Ovary (tissue), 9 donors: ENCODE results near the gene IAH1. TPM values are rescaled to one million over a fixed set of nuclear protein-coding genes. Genes with fewer than 3 reads are reported as not detected.

Source experiments
- DNase-seq, 5 donors: peaks; one replicate each; pipeline ENCODE4 v3.0.0-alpha.2; 2019 to 2020
- H3K27ac ChIP-seq, 2 donors: fragments of 200-600 bp; one replicate each; pipeline versions ENCODE4 v1.5.1 to v1.8.0; 2019 to 2022
- H3K27me3 ChIP-seq: fragments of 200-600 bp; one replicate; pipeline ENCODE4 v1.8.0; 2022
- H3K36me3 ChIP-seq: fragments of 200-600 bp; sonication (generic); one replicate; pipeline ENCODE4 v1.5.1; 2019
- H3K4me1 ChIP-seq: one replicate; pipeline ENCODE4 v1.8.1; 2013; ENCODE audit warnings: mild to moderate bottlenecking, moderate library complexity; ENCODE audit not compliant: insufficient read depth
- H3K4me3 ChIP-seq: fragments of 200-600 bp; sonication (generic); one replicate; pipeline ENCODE4 v1.5.1; 2017
- H3K9me3 ChIP-seq, 2 donors: fragments of 200-600 bp in 1 of 2; sonication (generic) in 1 of 2; one replicate each; pipeline versions ENCODE4 v1.5.1 to v1.8.1; 2013 to 2019; ENCODE audit warnings: mild to moderate bottlenecking in 1 of 2, moderate library complexity in 1 of 2
- EP300 ChIP-seq: sonication (generic); formaldehyde crosslinking; IDR thresholded peaks from one replicate; pipeline ENCODE4 v1.6.1; 2017; ENCODE audit warnings: antibody characterized with exemption
- POLR2A ChIP-seq: fragments of 450-650 bp; IDR thresholded peaks from one replicate; pipeline ENCODE4 v1.6.1; 2017; ENCODE audit warnings: antibody characterized with exemption, mild to moderate bottlenecking, moderate library complexity
- WGBS, 3 donors: extraction: QIAGEN DNeasy Blood & Tissue Kit in 1 of 3; methylation state at CpG; one replicate each; pipeline versions ENCODE4 v1.1.5 to v1.1.7; 2013 to 2017; 5-methylcytosine and 5-hydroxymethylcytosine counted together
- intact Hi-C, 4 donors: fragments of 100-400 bp; cut with DNase I; formaldehyde crosslinking; loops; one replicate each; pipeline versions ENCODE4 v1.11.0 to v1.15.1; 2022 to 2023
- polyA plus RNA-seq, 2 donors: library from polyadenylated mRNA; stranded (reverse); fragments of 200-250 nt in 1 of 2; fragments of 350-450 nt in 1 of 2; fragmentation: Illumina TruSeq in 1 of 2; extraction: RNeasy Lipid Tissue Mini Kit (QIAGEN cat#74804) in 1 of 2; gene quantifications; one replicate each; pipeline ENCODE4 v1.2.3, GENCODE V29; 2013 to 2014
- total RNA-seq, 7 donors: library from RNA; depleted of rRNA in 2 of 7; stranded (reverse); fragments of >200 nt in 2 of 7; fragmentation: NEBNext Ultra II Directional in 3 of 7; extraction: Animal tissue kit (Norgen Biotek cat#: 25700) in 3 of 7; gene quantifications; one replicate each; pipeline versions ENCODE4 v1.1.0 to v1.2.4, GENCODE V29; 2016 to 2023
- TF ChIP-seq, protein P1 (sequence below), 3 donors: fragments of 450-650 bp in 2 of 3; fragments of 200-600 bp in 1 of 3; IDR thresholded peaks; one replicate each; pipeline versions ENCODE4 v1.5.1 to v1.8.0; 2016 to 2022; ENCODE audit warnings: antibody characterized with exemption in 3 of 3, mild to moderate bottlenecking in 1 of 3
- donor health status: DM: no; HTN: no; CAD: no; lungs with moderate emphysema.
- donor health status: DM: no; HTN: no; CAD: no.
- donor health status: Bipolar disorder and iron deficiency.
- donor health status: DM: yes; HTN: yes; CAD: no.
- donor health status: DM: no; HTN: no; CAD: no.
- donor health status: DM: yes; HTN: yes; CAD: no.

The IAH1 gene
- total and polyA plus RNA-seq, 9 donors = 36.8 to 61.8 (median 54.0) TPM

DNA sequence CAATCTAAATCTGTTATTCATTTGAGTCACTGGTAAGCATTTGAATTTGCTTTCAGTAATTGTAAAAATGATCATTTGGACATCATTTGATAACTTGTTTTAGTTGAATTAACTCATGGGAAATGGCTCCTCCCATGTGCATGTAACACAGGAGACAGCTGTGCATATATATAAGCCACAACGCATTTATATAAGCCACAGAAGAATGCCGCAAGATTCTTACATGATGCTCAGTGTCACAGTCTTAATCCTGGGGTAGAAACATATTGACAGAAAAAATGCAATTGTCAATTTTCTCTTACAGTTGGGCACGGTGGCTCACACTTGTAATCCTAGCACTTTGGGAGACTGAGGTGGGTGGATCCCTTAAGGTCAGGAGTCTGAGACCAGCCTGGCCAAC lies 13.3 kb upstream of the IAH1 start:
- TF ChIP-seq, protein P1, sequence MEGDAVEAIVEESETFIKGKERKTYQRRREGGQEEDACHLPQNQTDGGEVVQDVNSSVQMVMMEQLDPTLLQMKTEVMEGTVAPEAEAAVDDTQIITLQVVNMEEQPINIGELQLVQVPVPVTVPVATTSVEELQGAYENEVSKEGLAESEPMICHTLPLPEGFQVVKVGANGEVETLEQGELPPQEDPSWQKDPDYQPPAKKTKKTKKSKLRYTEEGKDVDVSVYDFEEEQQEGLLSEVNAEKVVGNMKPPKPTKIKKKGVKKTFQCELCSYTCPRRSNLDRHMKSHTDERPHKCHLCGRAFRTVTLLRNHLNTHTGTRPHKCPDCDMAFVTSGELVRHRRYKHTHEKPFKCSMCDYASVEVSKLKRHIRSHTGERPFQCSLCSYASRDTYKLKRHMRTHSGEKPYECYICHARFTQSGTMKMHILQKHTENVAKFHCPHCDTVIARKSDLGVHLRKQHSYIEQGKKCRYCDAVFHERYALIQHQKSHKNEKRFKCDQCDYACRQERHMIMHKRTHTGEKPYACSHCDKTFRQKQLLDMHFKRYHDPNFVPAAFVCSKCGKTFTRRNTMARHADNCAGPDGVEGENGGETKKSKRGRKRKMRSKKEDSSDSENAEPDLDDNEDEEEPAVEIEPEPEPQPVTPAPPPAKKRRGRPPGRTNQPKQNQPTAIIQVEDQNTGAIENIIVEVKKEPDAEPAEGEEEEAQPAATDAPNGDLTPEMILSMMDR (IDR thresholded peaks at IDR 0.05) = no peak
- TF ChIP-seq EP300 = no peak
- no peak for TF ChIP-seq POLR2A
- no peak for DNase-seq
- intact Hi-C loops = no loop called here
- H3K9me3 ChIP-seq = no peaks in the 10 kb centered on the region
- H3K4me1 ChIP-seq = no peaks in the 10 kb centered on the region
- H3K27me3 ChIP-seq = no peaks in the 10 kb centered on the region
- no peak overlapping the region for H3K27ac ChIP-seq
- no peak overlapping the region for H3K4me3 ChIP-seq
- H3K36me3 ChIP-seq = no peaks in the 10 kb centered on the region
- WGBS, 3 donors = 89 to 91% (median 89%) methylated on average over 3 of the region's 3 CpGs

DNA sequence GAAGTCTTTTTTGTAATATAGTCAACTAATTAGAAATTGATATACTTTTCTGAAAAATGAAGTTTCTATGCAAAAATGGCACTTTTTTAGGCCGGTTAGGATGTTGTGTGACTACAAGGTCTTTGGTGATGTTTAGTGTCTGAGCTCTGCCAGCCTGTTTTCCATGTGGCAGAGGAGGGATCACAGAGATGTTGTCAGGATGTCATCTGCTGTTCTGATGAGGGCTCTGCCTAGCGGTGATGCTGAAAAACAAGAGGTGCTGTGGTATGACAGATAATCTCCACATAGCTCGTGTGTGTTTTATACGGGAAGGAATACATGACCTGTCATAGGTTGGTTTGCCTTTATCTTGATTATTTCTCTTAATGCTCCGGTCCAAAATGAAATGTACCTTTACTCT lies 12.0 kb upstream of the IAH1 start:
- no peaks in the 10 kb centered on the region for H3K27me3 ChIP-seq
- H3K9me3 ChIP-seq = no peaks in the 10 kb centered on the region
- no peaks in the 10 kb centered on the region for H3K36me3 ChIP-seq
- H3K4me3 ChIP-seq = no peak overlapping the region
- H3K27ac ChIP-seq = no peak overlapping the region
- WGBS, 3 donors = 87 to 95% (median 90%) methylated on average over 5 of the region's 5 CpGs
- intact Hi-C loops = no loop called here
- DNase-seq = no peak
- no peaks in the 10 kb centered on the region for H3K4me1 ChIP-seq
- TF ChIP-seq EP300 (no peak), POLR2A (no peak)
- TF ChIP-seq, protein P1 (IDR thresholded peaks at IDR 0.05) = no peak

DNA sequence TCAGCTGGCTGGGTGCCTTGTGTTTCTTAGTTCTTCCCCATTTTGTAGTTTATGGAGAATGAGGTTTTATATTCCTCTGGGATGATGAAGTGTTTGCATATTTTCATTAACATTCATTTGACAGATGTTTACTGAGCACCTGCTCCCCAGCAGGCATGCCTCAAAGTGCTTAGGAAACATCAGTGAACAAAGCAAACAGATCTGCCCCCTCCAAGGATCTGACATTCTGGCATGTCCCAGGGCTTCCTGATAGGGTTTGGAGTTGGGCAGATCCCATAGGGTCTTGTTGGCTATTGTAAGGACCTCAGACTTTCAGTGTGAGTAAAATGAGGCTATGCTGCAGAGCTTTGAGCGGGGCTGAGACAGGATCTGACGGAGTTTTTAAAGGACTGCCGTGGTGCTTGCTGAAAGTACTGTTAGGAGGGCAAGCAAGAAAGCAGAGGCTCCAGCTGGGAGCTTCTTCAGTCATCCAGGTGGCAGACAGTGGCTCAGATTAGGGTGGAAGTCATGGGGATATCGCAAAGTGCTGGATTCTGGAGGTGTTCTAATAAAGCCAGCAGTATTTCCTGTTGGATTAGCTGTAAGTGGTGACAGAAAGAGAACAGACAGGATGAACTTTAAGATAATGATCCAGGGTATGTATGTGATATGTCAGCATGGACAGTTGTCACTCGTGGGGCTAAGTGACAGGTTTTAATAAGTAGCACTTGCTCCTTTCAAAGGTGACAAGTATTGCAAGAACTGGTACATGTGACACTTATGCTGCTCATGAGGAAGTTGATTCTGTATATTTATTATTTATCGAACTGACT lies 11.3 kb upstream of the IAH1 start:
- Histone ChIP-seq H3K36me3 (no peaks in the 10 kb centered on the region), H3K27me3 (no peaks in the 10 kb centered on the region), H3K4me3 (no peak overlapping the region), H3K4me1 (no peaks in the 10 kb centered on the region), H3K9me3 (no peaks in the 10 kb centered on the region), H3K27ac (no peak overlapping the region)
- intact Hi-C loops = no loop called here
- DNase-seq = no peak
- TF ChIP-seq EP300 (no peak), POLR2A (no peak)
- TF ChIP-seq, protein P1 (IDR thresholded peaks at IDR 0.05) = no peak
- 88 to 91% (median 91%) methylated on average over 6 of the region's 6 CpGs for WGBS, 3 donors

DNA sequence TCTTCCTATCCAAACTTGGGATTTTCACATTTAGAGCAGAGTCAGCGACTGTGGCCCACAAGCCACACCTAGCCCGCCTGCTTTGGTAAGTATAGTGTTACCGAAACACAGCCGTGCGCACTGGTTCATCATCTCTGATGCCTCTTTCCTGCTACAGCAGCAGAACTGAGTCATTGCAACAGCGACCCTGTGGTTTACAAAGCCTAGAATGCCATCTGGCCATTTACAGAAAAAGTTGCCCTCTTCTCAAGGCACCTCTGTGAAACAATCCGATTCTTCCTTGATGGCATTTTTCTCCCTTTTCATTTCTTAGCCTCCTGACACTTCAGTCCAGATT lies 10.7 kb upstream of the IAH1 start:
- no peaks in the 10 kb centered on the region for H3K36me3 ChIP-seq
- TF ChIP-seq, protein P1 (IDR thresholded peaks at IDR 0.05) = no peak
- TF ChIP-seq POLR2A (no peak), EP300 (no peak)
- H3K9me3 ChIP-seq = no peaks in the 10 kb centered on the region
- intact Hi-C loops = no loop called here
- no peaks in the 10 kb centered on the region for H3K27me3 ChIP-seq
- no peak for DNase-seq
- H3K4me3 ChIP-seq = no peak overlapping the region
- WGBS, 3 donors = 73 to 87% (median 81%) methylated on average over 7 of the region's 7 CpGs
- H3K27ac ChIP-seq = no peak overlapping the region
- no peaks in the 10 kb centered on the region for H3K4me1 ChIP-seq
